Activated T-cell treated with anti-CD3 and anti-CD28 coated beads, Interleukin-2, amount 50 U/mL, for 24 hours (primary cell): ENCODE measurements around the gene TKT.

Experiments used
- DNase-seq: peaks from one replicate; pipeline ENCODE4 v3.0.0-alpha.2; 2020
- H3K27ac Mint-ChIP-seq: 2 replicates; pipeline ENCODE4 v1.8.0; 2020; ENCODE audit warnings: mild to moderate bottlenecking, mixed read lengths
- H3K27me3 Mint-ChIP-seq: 2 replicates; pipeline ENCODE4 v1.8.0; 2020; ENCODE audit warnings: mixed read lengths
- H3K36me3 Mint-ChIP-seq: 2 replicates; pipeline ENCODE4 v1.8.0; 2020; ENCODE audit warnings: low read depth, mixed read lengths
- H3K4me1 Mint-ChIP-seq: 2 replicates; pipeline ENCODE4 v1.8.0; 2020; ENCODE audit warnings: low read depth, mixed read lengths
- H3K4me3 Mint-ChIP-seq: 2 replicates; pipeline ENCODE4 v1.8.0; 2020; ENCODE audit warnings: mild to moderate bottlenecking, moderate library complexity, mixed read lengths
- H3K9me3 Mint-ChIP-seq: 2 replicates; pipeline ENCODE4 v1.8.0; 2020; ENCODE audit warnings: mixed read lengths

Gene TKT

DNA sequence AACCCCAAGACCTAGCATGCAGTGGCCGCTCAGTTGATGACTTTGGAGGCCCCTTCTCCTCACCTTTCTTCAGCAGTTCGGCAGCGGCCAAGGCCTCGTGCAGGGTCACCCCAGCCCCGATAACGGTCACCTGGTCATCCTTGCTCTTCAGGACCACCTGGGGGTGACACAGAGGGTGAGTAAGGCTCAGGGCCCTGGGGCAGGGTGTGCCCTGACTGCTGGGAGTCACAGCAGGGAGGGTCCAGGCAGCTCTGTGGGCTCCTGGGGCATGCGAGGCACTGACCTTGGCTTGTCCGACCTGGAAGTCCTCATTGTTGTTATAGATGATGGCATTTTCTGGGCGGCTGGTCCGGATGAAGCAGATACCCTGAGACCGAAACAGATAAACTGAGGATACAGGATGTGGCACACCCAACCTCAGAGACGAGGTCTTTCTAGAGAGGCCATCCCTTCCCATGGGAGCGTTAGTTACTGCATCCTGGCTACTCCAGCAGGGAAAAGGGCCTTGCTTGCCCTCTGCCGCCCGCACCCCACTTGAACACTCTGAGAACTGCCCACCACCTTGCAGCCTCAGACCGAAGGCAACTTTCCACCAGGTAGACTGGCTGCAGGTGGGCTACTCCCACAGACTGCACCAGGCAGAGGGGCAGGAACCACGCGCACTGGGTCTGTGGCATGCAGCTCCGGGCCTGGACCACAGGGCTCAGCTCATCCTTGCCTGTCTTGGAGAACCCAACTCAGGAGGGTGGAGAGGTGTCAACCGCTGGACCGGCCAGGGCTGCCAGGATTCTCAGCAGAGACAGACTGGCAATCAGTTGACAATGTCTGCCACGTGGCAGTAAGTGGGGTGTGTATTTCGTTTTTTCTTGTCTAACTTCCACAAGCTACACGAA, 27.6 kb downstream of the TKT start:
- Mint-ChIP-seq H3K36me3 (peaks cover 98% of the 10 kb centered on the region), H3K4me3 (no peak overlapping the region), H3K4me1 (no peaks in the 10 kb centered on the region), H3K27me3 (no peaks in the 10 kb centered on the region), H3K9me3 (no peaks in the 10 kb centered on the region), H3K27ac (no peak overlapping the region)
- DNase-seq, result peak; percentile 22

DNA sequence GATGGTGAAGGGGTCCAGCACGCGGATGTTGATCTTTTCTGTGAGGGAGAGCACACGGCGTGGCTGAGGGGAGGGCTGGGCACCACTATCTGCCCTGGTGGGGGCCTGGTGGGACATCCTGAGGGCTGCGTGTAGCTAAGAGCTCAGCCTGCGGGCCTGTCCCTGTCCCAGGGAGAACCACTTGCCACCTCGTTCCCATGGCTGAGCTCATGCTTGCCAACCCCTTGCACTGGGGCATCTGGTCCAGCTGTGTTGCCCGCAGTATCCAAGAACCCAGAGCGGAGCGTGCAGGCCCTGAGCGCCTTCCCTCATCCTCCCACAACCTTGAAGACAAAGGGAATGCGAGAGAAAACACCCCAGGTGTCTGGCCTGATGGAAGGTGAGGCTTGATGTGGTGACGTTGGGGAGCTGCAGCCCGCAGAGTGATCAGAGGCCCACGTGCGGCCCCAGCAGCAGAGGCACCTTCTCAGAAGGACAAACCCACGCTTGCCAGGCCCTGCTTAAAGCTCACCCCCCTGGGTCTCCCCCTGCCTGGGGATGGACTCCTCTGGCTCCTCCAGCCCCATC, 28.9 kb downstream of the TKT start:
- Mint-ChIP-seq H3K27ac (peak overlapping the region; percentile 9), H3K9me3 (no peaks in the 10 kb centered on the region), H3K27me3 (no peaks in the 10 kb centered on the region), H3K36me3 (peaks cover 95% of the 10 kb centered on the region), H3K4me1 (no peaks in the 10 kb centered on the region), H3K4me3 (no peak overlapping the region)
- DNase-seq, result peak; percentile 19

DNA sequence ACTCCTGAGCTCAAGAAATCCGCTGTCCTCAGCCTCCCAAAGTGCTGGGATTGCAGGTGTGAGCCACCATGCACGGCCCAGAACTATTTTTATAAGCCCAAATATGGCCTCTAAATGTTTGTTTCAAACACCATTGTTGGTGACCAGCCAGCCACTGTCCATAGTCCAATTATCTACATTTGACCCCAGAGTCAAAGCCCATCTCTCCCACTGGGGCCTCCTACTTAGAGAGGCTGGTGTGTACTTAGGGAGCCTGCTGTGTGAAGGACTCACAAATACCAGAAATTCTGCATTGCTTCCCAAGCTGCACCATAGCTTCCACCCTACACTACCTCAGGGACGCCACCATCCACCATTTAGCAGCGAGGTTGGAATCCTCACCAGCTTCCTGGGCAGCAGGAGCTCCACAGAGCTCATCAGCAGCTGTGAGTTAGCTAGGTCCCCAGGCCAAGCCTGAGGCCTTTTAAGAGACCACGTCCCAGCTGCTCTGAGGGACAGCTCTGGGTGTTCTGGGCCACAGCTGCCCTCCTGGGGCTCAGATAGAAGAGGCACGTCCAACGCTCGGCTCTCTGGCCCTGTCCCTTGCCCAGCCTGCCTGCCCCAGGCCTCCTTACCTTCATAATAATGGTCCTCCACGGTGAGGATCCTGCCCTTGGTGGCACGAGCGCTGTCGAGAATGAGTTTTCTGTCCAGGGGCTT, 29.5 kb downstream of the TKT start:
- peaks cover 89% of the 10 kb centered on the region for H3K36me3 Mint-ChIP-seq
- H3K27me3 Mint-ChIP-seq, result no peaks in the 10 kb centered on the region
- H3K4me1 Mint-ChIP-seq, result no peaks in the 10 kb centered on the region
- DNase-seq, result peak; percentile 24
- no peak overlapping the region for H3K4me3 Mint-ChIP-seq
- H3K27ac Mint-ChIP-seq, result no peak overlapping the region
- H3K9me3 Mint-ChIP-seq, result no peaks in the 10 kb centered on the region

DNA sequence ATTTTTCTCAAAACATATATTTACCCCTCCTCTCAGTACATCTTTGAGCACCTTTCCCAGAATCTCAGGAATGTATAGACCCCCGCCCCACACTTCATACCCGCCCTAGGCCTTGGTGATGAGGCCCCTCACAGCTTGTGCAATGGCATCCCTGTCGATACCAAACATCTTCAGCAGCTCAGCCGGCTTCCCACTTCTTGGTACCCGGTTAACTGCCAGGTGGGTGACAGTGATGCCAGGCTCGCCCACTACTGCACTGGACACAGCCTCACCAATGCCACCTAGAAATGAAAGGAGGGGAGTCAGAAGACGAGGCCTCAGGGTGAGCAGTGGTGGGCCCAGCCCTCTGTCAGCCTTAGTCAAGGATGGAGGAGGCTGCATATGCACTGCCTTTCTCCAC, 30.2 kb downstream of the TKT start:
- Mint-ChIP-seq H3K27ac (peak overlapping the region; percentile 8), H3K27me3 (no peaks in the 10 kb centered on the region), H3K9me3 (no peaks in the 10 kb centered on the region), H3K4me1 (no peaks in the 10 kb centered on the region), H3K4me3 (no peak overlapping the region), H3K36me3 (peaks cover 82% of the 10 kb centered on the region)
- DNase-seq, result peak; percentile 20

DNA sequence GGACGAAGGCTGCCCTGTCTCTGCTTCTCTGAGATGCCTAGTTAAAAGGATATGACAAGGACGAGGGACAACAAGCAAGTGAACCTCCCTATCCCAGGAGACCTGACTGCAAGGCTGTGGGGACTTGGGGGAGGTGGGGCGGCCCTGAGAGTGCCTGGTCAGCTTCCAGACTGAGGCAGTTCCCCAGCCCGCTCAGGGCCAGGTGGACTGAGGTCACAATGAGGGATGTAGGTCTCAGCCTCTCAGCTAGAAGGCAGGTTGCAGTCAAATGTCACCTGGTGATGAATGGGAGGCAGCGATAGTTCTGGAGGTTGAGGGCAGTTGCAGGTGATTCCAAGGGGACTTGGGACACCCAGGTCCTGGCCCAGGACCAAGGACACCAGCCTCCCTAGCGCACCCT, 30.6 kb downstream of the TKT start:
- Mint-ChIP-seq H3K4me1 (peaks cover under 1% of the 10 kb centered on the region), H3K27me3 (no peaks in the 10 kb centered on the region), H3K36me3 (peaks cover 78% of the 10 kb centered on the region), H3K27ac (peak overlapping the region; percentile 8), H3K4me3 (no peak overlapping the region), H3K9me3 (no peaks in the 10 kb centered on the region)
- peak; percentile 23 for DNase-seq

DNA sequence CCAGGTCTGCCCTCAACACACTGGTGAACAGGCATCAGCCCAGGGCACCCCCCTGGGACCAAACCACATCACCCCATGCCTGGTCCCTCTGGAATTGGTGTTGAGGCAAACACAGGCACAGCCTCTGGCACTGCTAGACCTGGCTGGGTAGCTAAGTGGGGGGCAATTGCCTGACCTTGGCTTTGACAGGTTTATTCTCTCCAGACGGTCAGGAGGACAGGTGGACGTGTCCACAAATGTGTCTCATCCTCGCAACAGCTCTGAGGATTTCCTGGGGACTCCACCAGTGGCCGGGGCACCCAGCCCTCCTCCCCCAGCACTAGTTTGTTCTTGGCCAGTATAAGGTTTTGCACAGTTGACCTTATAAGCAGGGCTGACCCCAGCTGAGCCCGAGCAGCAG, 31.3 kb downstream of the TKT start:
- H3K9me3 Mint-ChIP-seq, result no peaks in the 10 kb centered on the region
- peaks cover 5% of the 10 kb centered on the region for H3K4me1 Mint-ChIP-seq
- DNase-seq, result no peak
- H3K27me3 Mint-ChIP-seq, result no peaks in the 10 kb centered on the region
- H3K36me3 Mint-ChIP-seq, result peaks cover 71% of the 10 kb centered on the region
- H3K4me3 Mint-ChIP-seq, result no peak overlapping the region
- no peak overlapping the region for H3K27ac Mint-ChIP-seq

DNA sequence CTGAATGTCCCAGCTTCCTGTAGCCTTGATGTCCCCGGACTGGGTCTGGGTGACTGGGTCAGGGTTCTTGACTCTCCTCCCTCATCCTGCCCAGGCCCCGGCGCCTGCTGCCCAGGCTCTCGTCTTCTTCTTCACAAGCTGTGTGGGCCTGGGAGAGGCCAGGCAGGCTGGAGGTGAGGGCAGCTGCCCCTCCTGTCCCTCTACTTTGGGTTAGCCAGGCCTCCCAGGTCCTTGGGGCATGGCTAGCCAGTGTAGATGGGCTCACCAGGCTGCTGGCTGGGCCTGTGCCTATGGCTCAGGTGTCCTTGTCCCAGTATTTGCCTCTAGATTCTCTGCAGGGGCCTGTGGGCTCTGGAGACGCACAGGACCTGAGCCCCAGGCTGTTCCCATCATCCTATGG, 31.8 kb downstream of the TKT start:
- Mint-ChIP-seq H3K9me3 (no peaks in the 10 kb centered on the region), H3K36me3 (peaks cover 66% of the 10 kb centered on the region), H3K27ac (peak overlapping the region; percentile 61), H3K27me3 (no peaks in the 10 kb centered on the region), H3K4me1 (peaks cover 5% of the 10 kb centered on the region), H3K4me3 (no peak overlapping the region)
- no peak for DNase-seq

DNA sequence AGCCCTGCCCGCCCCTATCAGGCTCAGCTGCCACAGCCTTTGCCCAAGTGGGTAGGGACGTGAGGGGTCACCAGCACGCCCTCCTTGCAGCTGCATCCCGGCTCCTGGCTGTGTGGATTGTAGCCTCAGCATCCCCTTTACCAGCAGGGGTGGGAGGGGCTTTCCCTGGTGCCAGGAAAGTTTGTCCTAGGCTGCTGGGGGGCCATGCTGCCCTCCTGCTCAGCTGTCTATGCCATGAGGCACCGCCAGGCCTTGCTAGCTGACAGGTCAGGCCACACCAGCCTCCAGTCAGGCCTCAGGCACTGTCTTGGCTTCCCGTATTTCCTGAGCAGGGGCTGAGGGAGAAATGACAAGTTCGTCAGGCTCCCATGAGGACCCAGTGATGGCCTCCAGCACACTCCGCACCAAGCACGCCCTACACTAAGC, 32.3 kb downstream of the TKT start:
- Mint-ChIP-seq H3K4me1 (peaks cover 5% of the 10 kb centered on the region), H3K9me3 (no peaks in the 10 kb centered on the region), H3K27ac (peak overlapping the region; percentile 61), H3K4me3 (no peak overlapping the region), H3K36me3 (peaks cover 61% of the 10 kb centered on the region), H3K27me3 (no peaks in the 10 kb centered on the region)
- no peak for DNase-seq

DNA sequence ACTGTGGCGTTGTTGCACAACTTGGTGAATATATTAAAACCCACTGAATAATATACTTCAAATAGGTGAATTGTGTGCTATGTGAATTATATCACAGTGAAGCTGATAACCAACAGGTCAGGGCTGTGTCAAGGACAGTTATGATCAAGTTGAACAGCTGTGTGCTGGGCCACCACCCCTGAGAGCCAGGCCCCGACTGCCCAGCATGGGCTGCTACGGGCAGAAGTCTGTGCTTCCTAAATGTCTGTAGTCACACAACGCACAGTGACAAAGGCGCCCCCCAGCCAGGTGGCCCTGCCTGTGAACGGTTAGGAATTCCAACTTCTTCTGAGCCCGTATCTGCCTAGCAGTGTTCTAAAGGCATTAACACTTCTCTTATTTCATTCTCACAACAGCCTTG, 32.8 kb downstream of the TKT start:
- Mint-ChIP-seq H3K4me1 (peaks cover 5% of the 10 kb centered on the region), H3K9me3 (no peaks in the 10 kb centered on the region), H3K4me3 (no peak overlapping the region), H3K36me3 (peaks cover 56% of the 10 kb centered on the region), H3K27me3 (no peaks in the 10 kb centered on the region), H3K27ac (peak overlapping the region; percentile 33)
- DNase-seq, result no peak

DNA sequence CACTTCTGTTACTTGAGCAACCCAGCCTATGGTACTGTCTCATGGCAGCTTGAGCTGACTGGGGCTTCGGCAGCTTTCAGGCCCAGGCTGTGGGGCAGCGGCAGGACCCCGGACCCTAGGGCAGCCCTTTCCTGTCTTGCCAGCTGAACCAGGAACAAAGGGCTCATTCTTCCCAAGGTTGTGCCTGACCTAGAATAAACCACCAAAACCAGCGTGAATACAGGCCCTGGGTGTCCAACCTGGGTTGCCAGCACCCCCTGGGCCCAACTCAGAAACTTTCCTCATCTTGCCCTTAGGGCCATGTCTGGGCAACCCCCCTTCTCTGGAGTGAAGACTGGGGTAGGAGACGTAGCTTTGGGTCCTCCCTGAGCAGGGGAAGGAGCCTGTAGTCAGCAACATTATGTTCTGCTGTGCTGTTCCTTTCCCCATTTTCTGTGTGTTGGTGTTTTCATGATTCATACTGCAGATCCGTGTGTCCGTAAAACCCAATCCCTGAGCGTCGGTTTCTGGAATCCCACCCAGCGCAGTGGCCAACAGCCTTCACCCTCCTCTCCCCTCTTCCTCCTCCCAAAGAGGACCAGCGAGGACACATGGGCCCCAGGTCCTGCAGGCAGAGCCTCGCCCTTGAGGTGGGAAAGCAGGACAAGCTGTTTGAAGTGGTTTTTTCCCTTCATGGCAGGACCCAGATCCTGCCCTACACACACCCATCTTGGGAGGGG, 33.5 kb downstream of the TKT start:
- Mint-ChIP-seq H3K27me3 (no peaks in the 10 kb centered on the region), H3K4me3 (no peak overlapping the region), H3K36me3 (peaks cover 49% of the 10 kb centered on the region), H3K4me1 (peaks cover 5% of the 10 kb centered on the region), H3K9me3 (no peaks in the 10 kb centered on the region), H3K27ac (peak overlapping the region; percentile 20)
- DNase-seq, result no peak

DNA sequence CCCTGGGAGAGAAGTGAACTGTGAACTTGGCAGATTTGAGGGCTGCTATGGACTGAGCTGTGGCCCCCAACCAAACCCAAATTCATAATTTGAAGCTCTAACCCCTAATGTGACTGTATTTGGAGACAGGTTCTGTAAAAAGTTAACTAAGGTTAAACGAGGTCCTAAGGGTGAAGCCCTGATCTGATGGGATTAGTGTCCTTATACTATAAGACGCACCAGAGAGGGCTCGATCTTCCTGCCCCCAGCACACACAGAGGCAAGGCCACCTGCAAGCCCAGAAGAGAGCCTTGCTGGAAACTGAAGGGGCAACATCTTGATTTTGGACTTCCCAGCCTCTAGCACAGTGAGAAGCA, 34.0 kb downstream of the TKT start:
- H3K4me3 Mint-ChIP-seq, result no peak overlapping the region

DNA sequence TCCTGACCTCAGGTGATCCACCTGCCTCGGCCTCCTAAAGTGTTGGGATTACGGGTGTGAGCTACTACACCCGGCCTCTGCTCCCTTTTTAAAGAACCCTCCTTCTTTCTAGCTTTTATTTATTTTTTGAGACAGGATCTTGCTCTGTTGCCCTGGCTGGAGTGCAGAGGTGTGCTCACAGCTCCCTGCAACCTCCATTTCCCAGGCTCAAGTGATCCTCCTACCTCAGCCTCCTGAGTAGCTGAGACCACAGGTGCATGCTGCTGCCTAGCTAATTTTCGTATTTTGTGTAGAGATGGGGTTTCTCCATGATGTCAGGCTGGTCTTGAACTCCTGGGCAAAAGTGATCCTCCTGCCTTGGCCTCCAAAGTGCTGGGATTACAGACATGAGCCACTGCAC, 34.5 kb downstream of the TKT start:
- Mint-ChIP-seq H3K36me3 (peaks cover 39% of the 10 kb centered on the region), H3K27me3 (no peaks in the 10 kb centered on the region), H3K4me1 (peaks cover 5% of the 10 kb centered on the region), H3K27ac (no peak overlapping the region), H3K4me3 (no peak overlapping the region), H3K9me3 (no peaks in the 10 kb centered on the region)
- DNase-seq, result no peak

More for the DNA sequence above, 34.0 kb downstream of the TKT start:
- peak overlapping the region; percentile 16 for H3K27ac Mint-ChIP-seq
- peaks cover 5% of the 10 kb centered on the region for H3K4me1 Mint-ChIP-seq
- H3K27me3 Mint-ChIP-seq, result no peaks in the 10 kb centered on the region
- DNase-seq, result no peak
- H3K36me3 Mint-ChIP-seq, result peaks cover 44% of the 10 kb centered on the region
- no peaks in the 10 kb centered on the region for H3K9me3 Mint-ChIP-seq

DNA sequence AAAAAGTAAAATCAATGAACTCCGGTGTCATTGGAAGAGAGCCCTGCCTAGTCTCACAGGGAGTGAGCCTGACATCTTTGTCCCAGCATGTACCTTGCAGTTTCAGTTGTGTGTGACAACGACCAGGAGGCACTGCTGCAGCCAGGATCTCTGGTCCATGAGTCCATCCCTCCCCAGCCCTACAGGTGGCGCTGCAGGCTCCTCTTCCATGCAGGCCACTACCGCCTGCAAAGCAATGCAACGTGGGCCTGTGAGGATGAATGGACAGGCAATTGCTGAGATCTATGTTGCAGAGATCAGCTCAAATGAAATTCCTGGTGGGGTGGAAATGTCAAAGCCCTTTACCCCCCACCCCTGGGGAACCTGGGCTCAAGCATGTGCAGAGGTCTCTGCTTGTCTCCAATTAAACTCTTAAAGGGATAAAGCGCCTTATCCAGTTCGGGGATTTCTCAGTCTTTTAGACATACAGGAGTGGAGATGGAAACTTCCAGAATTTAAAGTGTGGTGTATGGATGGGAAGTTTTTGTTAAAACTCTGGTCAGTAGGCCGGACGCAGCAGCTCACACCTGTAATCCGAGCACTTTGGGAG, 35.8 kb downstream of the TKT start:
- DNase-seq, result peak; percentile 86
- no peak overlapping the region for H3K4me3 Mint-ChIP-seq
- peak overlapping the region; percentile 66 for H3K27ac Mint-ChIP-seq
- H3K27me3 Mint-ChIP-seq, result no peaks in the 10 kb centered on the region
- H3K36me3 Mint-ChIP-seq, result peaks cover 26% of the 10 kb centered on the region
- H3K9me3 Mint-ChIP-seq, result no peaks in the 10 kb centered on the region
- H3K4me1 Mint-ChIP-seq, result peaks cover 5% of the 10 kb centered on the region

DNA sequence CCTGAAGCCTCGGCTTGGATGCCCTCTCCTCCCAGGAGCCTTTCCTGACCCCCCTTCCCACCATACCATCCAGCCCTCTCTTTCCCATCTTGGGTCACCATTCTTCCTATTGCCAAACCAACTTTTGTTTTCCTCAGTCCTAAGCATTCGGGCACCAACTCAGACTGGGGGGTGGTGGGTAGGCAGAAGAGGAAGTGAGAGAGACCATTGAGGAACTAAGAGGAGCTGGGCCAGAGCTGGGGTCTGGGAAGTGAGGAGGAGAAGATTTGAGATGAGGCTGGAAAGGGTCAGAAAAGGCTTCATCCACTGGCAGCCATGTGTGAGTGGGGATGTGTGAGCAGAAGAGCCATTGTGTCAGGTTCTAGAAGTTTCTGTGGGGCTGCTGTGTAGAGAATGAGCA, 37.7 kb downstream of the TKT start:
- H3K9me3 Mint-ChIP-seq, result no peaks in the 10 kb centered on the region
- no peak overlapping the region for H3K4me3 Mint-ChIP-seq
- H3K4me1 Mint-ChIP-seq, result peaks cover 5% of the 10 kb centered on the region
- no peak for DNase-seq
- peaks cover 9% of the 10 kb centered on the region for H3K36me3 Mint-ChIP-seq
- H3K27ac Mint-ChIP-seq, result no peak overlapping the region
- H3K27me3 Mint-ChIP-seq, result no peaks in the 10 kb centered on the region
